Activated effector memory CD4-positive, alpha-beta T cell treated with anti-CD3 and anti-CD28 coated beads, Interleukin-2, amount 50 U/mL, for 16 hours (primary cell): ENCODE measurements around the gene CD81.

Experiments used
- DNase-seq: peaks from one replicate; pipeline ENCODE4 v3.0.0-alpha.2; 2020

CD81 gene

DNA sequence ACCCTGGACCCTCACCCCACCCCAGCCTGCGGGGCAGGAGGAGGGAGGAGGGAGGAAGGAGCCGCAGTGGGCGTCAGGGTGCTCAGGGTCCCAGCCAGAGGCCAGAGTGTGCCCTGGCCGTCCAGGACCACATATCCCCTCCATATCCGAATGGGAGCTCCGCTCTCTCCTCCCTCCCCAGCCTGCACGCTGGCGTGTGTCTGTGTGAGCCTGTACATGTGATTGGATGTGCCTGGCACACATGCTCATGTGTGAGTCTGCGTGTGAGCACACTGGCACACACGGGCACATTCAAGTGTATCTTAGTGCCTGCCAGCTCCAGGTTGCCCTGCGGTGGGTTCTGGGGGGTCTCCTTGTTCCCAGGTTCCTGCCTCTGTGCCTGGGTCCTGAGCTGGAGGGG, 31.6 kb downstream of the CD81 start:
- no peak for DNase-seq

DNA sequence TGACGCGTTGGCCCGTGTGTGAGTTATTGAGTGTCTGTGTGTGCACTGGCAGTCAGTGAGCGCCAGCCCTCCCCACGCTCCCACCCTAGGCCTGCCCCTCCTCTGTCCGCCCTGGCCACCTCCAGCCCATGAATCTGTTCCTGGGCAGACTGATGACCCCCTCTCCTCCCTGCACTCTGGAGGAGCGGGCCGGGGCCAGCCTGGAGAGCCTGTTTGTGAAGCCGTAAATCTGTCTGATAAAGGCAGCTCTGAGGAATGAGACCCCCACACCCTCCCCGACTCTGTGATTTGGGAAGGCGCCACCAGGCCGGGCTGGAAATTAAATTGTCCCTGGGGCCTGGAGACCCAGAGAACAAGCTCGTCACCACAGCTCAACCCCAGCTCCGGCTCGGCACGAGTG, 32.0 kb downstream of the CD81 start:
- DNase-seq, result no peak

DNA sequence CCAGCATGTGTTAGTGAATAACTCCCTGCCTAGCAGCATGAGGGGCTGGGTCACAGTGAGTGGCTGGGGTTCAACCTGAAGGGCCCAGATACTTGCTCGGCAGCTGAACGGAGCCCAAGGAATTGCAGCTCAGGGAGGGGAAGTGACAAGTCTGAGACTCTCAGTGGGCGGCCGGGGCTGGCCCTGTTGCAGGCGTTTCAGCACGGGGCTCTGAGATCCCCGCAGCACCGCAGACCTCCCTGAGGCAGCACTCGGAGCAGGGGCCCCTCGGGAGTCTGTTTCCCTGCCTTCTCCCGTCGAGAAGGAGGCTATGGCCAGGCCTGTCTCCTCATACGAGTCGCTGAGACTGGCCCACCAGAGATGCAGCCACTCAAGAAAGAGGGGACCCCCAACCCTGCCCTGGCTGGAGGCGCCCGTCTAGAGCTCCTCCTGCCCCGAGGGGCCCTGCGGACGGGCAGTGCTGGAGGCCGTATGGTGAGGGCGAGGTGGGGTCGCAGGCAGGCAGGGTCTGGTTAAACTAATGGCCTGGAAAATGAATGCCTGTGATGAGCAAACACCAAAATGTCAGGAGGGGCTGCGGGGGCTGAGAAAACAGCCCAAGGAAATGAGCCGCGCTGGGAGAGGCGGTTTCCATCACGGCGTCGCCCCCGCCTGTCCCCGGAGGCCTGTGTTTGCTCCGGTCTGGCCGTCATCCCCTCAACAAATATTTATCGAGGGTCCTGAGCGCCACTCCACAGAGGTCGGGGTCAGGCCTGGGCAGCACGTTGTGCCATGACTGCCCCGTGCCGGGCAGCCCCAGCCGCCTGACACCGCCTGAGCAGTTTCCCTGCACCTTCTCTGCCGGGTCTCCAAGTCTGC, 32.7 kb downstream of the CD81 start:
- DNase-seq, result no peak

DNA sequence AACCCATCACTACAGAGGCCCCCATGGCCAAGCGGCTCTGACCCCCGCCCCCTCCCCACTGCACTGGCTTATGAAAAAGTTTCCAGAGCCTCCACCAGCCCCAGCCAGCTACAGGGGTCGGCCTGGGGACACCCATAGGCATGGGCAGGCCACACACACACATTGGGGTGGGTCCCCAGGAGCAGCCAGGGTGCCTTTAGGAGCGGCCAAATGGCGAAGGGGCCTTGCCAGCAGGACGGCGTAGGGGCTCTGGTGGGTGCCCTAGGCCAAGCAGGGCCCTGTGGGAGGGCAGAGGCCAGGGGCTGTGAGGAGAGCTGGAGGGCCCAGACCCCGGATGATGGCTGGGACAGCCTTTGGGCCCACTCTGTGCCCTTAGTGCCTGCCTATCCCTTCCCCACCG, 33.5 kb downstream of the CD81 start:
- no peak for DNase-seq

DNA sequence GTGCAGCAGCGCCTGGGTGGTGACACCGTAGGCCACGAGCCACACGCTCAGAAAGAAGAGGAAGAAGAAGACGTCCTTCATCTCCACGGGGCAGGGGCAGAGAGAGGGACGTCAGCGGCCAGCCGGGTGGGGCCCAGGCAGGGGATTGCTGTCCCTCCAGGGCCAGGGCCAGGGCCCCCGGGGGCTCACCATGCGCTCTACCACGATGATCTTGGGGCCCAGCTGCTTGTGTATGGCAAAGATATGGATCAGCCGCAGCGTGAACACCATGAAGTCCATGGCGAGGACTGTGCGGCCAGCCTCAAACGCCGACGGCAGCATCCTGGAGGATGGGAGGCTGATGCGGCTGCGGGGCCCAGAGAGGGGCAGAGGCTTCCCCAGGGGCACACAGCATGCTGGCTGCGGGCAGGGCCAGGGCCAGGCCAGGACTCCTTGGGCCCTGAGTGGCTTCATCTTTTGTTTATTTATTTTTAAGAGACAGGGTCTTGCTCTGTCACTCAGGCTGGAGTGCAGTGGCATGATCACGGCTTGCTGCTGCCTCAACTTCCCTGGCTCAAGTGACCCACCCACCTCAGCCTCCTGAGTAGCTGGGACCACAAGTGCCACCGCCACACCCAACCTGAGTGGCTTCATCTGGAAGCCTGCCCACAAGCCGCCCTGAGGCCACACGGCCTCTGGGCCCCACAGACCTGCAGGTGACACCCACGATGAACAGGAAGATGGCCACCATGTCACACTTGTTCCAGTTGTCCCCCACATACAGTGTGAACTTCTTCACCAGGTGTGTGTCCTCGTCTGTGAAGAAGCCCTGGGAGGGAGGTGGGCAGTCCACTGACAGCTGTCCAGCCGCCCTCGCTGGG, 34.6 kb downstream of the CD81 start:
- DNase-seq, result no peak

DNA sequence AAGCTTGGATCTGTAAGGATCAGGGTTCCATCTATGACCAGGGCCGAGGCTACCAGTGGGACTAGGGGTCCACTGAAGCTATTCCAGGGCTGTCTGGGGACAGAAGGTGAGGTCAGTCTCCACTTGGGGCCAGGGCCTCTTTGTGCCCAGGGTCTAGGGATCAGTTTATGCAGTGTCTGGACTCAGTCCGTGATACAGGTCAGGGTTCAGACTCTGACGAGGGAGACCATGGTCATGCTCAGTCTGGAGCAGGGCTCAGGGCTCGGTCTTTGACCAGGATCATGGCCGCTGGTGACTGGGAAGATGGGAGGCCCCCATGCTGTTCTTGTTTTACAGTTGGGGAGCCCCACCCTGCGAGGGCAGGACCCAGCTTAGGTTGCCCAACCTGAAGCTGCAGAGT, 35.2 kb downstream of the CD81 start:
- DNase-seq, result no peak

DNA sequence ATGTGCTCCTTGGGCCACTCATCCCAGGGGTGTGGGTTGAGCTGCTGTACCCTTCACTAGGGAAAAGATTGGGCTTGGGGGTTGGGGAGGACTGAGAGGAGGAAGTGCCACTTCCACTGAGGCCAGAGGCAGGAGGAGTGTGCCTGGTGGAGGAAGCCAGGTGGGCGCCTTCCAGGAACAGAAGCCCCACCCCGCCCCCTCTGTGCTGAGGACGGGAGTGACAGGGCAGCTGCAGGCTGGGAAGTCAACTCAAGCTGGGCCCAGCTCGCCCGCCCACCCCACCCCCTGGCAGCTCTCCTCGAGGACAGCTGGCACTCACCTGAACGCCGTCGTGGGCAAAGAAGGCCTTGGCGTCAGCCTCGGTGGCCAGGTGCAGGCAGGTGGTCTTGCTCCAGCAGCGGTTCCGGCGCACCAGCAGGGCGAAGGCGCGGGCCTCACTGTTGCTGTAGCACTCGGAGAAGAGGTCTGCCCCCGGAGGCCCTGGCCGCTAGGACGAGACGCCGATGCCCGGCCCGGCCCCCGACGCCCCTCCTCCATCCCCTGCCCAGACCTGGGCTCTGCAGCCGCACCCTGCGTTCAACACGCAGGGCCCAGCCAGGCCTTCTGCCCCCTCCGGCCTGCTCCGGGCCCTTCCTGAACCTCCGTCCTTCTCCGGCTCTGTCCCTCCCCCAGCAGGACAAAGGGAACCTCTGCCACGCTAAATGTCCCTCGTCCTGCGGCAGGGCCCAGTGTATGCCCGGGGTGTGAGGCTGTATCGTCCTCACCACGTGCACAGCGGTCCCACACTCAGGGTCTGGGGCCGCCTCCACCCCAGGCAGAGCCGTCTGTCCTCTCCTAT, 36.9 kb downstream of the CD81 start:
- no peak for DNase-seq

DNA sequence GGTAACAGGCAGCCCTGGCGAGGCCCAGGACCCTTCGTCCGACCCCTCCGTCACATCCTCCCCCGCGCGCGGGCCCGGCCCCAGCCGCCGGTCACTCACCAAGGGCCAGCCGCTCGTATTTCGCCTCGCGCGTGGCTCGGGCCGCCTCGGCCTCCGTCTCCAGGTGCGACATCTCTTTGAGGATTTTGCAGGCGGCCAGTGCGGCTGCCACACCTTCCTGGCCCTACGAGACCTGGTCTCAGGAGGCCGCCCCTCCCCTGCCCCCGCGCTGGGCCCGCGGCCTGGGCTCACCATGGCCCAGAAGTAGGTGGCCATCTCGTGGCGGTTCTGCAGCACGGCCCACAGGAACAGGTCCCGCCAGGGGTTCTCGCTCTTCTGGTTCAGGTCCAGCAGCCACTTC, 37.5 kb downstream of the CD81 start:
- no peak for DNase-seq

DNA sequence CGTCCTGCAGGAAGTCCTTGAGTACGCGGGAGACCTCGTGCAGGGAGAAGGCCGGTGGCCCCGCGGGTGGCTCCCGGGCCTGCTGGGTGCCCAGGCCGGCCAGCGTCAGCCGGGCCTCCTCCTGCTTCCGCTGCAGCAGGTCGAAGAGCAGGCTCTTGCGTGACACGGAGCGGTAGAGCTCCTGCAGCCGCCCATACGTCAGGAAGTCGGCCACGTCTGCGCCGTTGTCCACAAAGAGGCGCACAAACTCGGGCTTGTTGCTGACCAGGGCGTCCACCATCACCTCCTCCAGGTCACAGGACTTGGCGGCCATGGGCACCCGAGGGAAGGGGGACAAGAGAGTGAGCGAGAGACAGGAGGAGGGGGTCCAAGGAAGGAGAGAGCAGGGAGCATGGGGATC, 38.1 kb downstream of the CD81 start:
- no peak for DNase-seq

DNA sequence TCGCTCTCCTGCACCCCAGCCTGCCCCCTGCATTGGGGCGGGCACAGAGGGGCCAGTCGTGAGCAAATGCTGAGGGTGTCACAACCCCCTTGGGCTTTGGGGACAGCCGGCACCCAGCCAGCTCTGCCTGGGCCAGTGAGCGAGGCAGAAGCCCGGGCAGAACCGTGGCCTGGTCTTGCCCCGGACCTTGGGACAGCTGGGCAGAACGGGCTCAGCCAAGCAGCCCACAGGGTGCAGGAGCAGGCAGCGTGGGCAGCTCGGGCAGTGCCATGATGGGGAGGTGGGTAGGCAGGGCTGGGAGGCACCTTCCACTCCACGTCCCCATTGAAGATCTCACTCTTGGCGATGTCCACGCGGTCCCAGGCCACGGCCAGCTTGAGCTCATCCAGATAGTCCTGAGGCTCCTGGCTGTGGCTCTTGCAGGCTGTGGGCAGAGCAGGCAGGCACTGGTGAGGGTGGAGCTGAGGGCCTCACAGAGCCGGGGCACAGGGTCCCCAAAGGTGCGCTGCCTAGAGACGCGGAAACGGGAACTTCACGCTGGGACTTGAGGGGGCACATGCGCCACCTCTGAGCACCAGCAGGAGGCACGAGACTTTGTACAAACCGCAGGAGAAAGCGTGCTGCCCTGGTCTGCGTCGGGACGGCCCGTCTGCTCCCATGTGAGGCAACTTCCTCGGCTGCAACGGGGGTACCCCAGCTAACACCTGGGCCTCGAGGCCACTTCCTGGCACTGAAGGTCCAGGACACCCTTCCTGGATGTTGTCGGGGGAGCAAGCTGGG, 38.7 kb downstream of the CD81 start:
- DNase-seq, result no peak

DNA sequence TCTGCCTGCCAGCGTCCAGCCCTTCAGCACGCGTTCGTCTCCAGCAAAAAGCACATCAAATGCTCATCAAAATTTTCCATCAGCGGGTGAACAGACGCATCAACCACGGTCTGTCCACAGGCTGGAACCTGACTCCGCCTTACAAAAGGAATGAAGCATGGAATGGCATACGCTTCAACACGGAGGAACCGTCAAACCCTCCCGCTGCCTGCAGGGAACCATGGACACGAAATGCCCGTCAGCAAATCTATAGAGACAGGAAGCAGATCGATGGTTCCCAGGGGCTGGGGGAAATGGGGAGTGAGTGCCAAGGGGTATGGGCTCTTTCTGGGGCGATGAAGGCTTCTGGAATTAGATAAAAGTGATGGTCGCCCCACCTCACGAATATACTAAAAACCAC, 39.7 kb downstream of the CD81 start:
- no peak for DNase-seq

DNA sequence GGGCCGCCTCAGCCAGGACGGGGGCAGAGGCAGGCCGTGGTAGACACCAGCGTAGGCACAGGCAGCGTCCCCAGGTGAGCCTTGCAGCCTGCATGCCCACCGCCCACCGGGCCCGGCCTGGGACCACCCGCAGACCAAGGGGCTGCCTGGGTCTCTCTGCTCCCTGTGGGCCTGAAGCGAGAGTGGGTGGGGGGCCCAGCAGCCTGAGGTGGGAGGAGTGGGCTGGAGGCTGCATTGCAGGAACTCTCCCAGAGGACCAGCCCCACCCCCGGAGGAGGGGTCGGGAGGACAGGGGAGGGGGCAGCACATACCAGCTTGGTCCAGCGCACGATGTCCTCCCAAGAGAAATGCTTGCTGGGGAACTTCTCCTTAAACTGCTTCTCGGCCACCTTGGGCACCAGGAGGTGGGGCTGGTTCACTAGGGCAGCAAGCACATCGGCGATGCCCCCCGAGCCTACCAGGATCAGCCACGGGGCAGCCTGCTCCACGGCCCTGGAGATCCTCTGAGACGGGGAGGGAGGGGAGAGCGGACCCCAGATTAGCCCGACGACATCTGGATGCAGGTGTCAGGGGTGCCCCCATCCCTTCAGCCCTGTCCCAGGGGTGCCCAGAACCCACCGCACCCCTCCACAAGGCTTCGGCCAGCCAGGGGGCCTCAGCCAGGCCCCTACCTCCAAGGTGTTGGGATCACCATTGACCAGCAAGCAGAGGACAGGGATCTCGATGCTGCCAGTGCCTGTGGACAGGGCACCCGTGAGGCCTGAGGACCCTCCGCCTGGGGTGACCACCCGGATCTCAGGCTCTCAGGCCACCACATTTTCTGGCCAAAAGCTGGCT, 41.0 kb downstream of the CD81 start:
- DNase-seq, result no peak

DNA sequence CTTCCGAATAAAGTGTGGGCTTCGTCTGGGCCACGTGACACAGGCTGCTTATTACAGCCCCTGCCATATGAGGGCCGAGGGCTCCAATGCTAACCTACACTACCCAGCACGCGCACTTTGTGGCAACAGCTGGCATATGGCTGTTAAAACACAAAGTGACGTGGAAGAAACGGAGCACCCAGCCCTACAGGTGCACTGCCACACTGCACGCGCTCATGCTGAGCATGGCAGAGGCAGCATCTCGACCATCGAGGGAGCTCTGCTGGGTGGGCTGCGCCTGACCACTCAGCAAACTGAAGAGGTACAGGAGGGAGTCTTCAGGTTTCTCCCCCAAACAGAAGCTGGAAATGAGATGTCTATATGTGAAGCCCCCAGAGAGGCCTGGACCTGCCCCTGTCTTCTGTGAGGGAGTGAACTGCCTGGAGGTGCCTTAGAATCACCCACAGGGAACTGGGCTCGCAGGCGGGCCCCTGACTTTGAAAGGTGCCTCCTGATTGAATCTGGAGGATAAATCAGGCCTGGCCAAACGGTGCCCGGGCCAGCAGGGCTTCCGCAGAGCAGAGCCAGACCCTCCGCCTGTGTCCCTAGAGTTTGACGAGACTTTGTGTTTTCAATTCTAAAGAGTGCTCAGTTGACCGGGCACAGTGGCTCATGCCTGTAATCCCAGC, 41.7 kb downstream of the CD81 start:
- no peak for DNase-seq

DNA sequence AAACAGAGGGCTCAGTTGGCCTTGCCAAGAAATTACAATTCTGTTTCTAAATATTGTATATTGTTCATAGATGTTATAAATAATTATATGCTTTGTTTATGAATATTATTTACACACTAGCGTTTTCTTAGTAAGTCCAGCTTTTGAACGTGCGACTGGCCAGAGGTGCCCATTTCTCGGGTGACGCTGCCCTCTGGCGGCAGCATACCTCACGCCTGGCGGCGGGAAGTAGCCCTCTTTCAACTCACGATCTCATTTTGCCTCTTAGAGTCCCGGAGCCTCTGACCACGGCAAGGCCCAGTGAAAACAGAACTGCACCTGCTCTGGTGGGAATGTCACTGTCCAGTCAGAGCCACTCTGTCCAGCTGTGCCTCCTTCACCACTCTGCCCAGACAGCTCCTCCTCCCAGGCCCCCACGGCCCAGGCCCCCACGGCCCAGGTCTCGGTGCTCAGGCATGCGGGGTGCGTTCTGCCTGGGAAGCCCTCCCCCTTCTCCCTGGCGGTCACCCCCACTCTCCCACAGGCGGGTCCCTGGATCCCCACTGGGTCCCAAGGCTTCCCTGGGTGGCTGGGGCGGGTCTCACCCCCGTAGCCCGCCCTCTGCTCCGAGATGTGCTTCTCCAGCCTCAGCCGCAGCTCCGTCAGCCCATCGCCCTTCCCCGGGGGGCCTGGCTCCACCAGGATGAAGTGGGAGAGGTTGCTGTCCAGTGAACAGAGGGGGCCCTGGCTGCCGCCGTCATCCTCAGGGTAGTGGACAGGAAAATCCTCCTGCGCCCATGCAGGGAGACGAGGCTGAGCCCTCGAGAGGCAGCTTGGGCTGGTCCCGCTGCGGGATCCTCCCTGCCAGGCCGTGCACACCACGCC, 42.8 kb downstream of the CD81 start:
- DNase-seq, result peak; percentile 84

DNA sequence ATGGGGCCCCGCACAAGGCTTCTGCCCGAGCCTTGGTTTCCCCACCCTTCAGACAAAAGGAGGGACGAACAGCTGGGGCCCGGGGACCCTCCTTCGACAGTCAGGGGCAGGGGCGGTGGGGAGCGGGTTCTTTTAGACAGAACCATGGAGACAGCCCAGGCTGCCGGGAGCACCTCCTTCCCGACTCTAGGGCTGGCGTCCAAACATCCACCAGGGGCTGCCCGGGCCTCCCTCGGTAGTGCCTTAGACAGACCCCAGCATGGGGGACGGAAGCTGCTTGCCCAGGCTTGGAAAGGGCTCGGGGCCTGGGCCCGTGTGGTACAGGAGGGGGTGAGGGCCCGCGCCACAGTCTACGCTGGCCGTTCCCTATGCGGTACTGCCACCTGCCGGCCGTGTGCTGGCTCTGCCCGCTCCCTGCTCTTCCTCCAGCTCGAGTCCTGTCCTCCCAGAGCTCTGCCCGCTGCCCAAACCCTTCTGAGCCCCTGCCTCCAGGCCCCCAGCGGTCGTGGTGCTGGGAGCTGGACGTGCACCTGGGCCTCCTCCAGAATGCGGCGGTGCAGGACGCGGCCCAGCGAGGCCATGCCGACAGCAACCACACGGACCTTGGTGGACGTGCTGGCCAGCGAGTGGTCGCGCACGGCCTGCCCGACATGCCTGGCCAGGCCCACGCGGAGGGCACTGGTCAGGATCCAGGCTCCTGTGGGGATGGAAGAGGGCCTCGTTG, 43.6 kb downstream of the CD81 start:
- peak; percentile 88 for DNase-seq

DNA sequence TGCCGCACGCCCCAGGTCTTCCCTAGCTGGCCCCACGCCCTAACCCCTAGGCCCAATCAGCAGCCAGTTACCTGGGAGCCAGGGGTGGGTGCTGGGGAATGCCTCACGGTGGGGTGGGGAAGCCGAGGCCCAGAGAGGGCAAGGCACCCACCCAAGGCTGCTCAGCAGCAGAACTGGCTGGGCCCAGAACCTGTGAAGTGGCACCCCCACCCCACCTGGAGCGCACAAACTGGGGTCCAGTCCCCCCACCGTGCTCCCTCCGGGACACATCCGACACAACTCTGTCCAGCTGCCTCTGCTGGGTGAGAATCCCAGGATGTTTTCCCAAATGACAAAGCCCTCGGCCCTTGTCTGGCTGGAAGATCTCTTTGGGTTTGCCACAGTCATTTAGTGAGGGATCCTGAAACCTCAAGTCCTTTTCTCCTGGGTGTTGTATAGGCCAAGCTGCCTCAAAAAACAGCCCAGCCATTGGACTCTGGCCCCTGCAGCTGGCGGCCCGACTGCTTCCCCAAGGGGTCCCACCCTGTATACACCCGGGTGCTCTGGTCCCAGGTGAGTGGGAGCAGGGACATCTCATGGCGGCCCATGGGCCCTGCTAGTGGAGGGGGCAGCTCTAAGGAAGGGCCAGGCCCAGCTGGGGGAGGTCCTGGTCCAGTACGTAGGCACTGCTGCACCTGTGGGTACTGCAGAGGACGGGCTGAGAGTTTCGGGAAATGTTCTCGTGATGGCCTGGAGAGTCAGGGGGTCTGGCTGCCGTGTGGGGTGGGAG, 44.3 kb downstream of the CD81 start:
- DNase-seq, result no peak

DNA sequence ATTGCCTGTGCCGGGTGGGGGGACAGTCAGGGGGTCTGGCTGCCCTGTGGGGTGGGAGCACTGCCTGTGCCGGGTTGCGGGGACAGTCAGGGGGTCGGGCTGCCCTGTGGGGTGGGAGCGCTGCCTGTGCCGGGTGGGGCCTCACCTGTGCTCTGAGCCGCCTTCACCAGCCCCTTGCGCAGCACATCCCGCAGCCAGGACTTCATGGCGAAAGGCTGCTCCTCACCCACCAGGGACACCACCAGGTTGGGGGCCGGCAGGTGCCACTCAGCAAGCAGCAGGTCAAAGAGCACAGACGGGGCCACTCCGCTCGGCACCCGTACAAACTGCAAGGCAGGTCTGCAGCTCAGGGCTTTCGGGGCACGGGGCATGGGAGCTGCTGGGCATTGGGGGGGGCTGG, 44.9 kb downstream of the CD81 start:
- no peak for DNase-seq

DNA sequence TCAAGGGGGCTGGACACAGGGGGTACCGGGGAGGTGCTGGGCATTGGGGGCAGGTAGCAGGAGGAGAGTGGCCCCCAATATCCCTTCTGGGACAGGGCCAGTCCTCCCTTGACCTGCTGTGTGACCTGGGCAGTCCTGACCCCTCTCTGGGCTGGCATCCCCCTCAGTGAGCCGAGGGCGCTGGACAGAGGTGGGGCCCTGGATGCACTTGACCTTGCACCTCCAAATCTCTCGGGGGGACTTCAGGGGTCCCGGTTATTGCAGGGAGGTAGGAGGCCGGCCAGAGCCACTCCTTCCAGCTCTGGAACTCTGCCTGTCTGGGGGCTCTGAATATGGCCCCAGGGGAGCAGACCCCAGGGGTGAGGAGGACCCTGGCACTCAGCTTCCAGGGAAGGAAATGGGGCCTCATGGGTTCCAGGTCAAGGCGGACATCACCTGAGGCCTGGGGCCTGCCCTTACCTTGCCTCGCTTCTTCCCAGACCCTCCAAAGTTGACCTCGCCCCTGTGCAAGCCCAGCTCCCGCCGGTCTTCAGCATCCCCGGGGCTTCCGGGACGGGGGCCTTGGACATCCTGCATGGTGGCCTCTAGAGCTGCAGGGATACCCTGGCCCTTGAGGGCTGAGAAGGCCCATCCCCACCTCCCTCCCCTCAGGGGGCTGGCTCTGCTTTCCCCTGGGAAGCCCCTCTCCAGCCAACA, 45.5 kb downstream of the CD81 start:
- DNase-seq, result no peak
